Measurements from ENCODE around the gene ATOX1. TPM values are rescaled to one million over a fixed set of nuclear protein-coding genes. Genes with fewer than 3 reads are reported as not detected.

The ATOX1 gene
- 91.6 and 118 TPM in 2 replicates for total RNA-seq

- no peaks in the 10 kb centered on the region for H3K36me3 ChIP-seq (ENCODE audit: control insufficient read depth, insufficient read depth, low read length)
- TF ChIP-seq CTCF (IDR thresholded peaks at IDR 0.05; ENCODE audit: insufficient read depth, low read length, poor library complexity, severe bottlenecking), result no peak
- peak within 1 kb of the TSS; percentile 76 for H3K4me3 ChIP-seq (ENCODE audit: low read depth, low read length)
- H3K27me3 ChIP-seq (ENCODE audit: control insufficient read depth, insufficient read depth, low read length), result no peaks in the 10 kb centered on the region
- no peak for DNase-seq (ENCODE audit: low read depth)
Measured at GRCh38 chr5:151758430-151759241, at the start of gene ATOX1. Gene ATOX1 (minus strand): TSS chr5:151758631. CDS start chr5:151758551, 80 bp downstream.

GRCh38 chr5:151805414-151806223, 47.2 kb upstream of the ATOX1 start:
- no peak for TF ChIP-seq CTCF (IDR thresholded peaks at IDR 0.05; ENCODE audit: insufficient read depth, low read length, poor library complexity, severe bottlenecking)

GRCh38 chr5:151800532-151800931, 42.1 kb upstream of the ATOX1 start:
- peaks cover 1% of the 10 kb centered on the region for H3K36me3 ChIP-seq (ENCODE audit: control insufficient read depth, insufficient read depth, low read length)
- H3K4me3 ChIP-seq (ENCODE audit: low read depth, low read length), result no peak overlapping the region
- no peak for DNase-seq (ENCODE audit: low read depth)
- H3K27me3 ChIP-seq (ENCODE audit: control insufficient read depth, insufficient read depth, low read length), result no peaks in the 10 kb centered on the region
- no peak for TF ChIP-seq CTCF (IDR thresholded peaks at IDR 0.05; ENCODE audit: insufficient read depth, low read length, poor library complexity, severe bottlenecking)

More at GRCh38 chr5:151805414-151806223, 47.2 kb upstream of the ATOX1 start:
- DNase-seq (ENCODE audit: low read depth), result no peak
- Histone ChIP-seq H3K27me3 (ENCODE audit: control insufficient read depth, insufficient read depth, low read length) (no peaks in the 10 kb centered on the region), H3K4me3 (ENCODE audit: low read depth, low read length) (no peak overlapping the region), H3K36me3 (ENCODE audit: control insufficient read depth, insufficient read depth, low read length) (peaks cover 1% of the 10 kb centered on the region)

- H3K4me3 ChIP-seq (ENCODE audit: low read depth, low read length), result no peak overlapping the region
- H3K27me3 ChIP-seq (ENCODE audit: control insufficient read depth, insufficient read depth, low read length), result no peaks in the 10 kb centered on the region
- peaks cover 1% of the 10 kb centered on the region for H3K36me3 ChIP-seq (ENCODE audit: control insufficient read depth, insufficient read depth, low read length)
- DNase-seq (ENCODE audit: low read depth), result no peak
- TF ChIP-seq CTCF (IDR thresholded peaks at IDR 0.05; ENCODE audit: insufficient read depth, low read length, poor library complexity, severe bottlenecking), result no peak
Measured at GRCh38 chr5:151799407-151799806, 41.0 kb upstream of the ATOX1 start.

GRCh38 chr5:151798674-151799073, 40.2 kb upstream of the ATOX1 start:
- H3K4me3 ChIP-seq (ENCODE audit: low read depth, low read length), result no peak overlapping the region
- no peaks in the 10 kb centered on the region for H3K27me3 ChIP-seq (ENCODE audit: control insufficient read depth, insufficient read depth, low read length)
- no peak for DNase-seq (ENCODE audit: low read depth)
- peaks cover 1% of the 10 kb centered on the region for H3K36me3 ChIP-seq (ENCODE audit: control insufficient read depth, insufficient read depth, low read length)
- TF ChIP-seq CTCF (IDR thresholded peaks at IDR 0.05; ENCODE audit: insufficient read depth, low read length, poor library complexity, severe bottlenecking), result no peak
